Measurements from ENCODE around the gene CPM.

GRCh38 chr12:68803948-68804656 is 128.9 kb downstream of the CPM start:
- TF ChIP-seq, protein P1, sequence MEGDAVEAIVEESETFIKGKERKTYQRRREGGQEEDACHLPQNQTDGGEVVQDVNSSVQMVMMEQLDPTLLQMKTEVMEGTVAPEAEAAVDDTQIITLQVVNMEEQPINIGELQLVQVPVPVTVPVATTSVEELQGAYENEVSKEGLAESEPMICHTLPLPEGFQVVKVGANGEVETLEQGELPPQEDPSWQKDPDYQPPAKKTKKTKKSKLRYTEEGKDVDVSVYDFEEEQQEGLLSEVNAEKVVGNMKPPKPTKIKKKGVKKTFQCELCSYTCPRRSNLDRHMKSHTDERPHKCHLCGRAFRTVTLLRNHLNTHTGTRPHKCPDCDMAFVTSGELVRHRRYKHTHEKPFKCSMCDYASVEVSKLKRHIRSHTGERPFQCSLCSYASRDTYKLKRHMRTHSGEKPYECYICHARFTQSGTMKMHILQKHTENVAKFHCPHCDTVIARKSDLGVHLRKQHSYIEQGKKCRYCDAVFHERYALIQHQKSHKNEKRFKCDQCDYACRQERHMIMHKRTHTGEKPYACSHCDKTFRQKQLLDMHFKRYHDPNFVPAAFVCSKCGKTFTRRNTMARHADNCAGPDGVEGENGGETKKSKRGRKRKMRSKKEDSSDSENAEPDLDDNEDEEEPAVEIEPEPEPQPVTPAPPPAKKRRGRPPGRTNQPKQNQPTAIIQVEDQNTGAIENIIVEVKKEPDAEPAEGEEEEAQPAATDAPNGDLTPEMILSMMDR (IDR thresholded peaks at IDR 0.05; ENCODE audit: extremely low read depth in 1 of 2, insufficient read depth in 1 of 2, low read depth in 1 of 2, low read length in 2 of 2) = no peak
- TF ChIP-seq FOS (IDR thresholded peaks at IDR 0.05; ENCODE audit: borderline replicate concordance, insufficient read depth, low read length) (no peak), EZH2 (IDR thresholded peaks at IDR 0.05; ENCODE audit: borderline replicate concordance, low read depth, low read length, severe bottlenecking) (no peak)
